ENCODE data around the gene INPP5J.

Gene INPP5J

DNA sequence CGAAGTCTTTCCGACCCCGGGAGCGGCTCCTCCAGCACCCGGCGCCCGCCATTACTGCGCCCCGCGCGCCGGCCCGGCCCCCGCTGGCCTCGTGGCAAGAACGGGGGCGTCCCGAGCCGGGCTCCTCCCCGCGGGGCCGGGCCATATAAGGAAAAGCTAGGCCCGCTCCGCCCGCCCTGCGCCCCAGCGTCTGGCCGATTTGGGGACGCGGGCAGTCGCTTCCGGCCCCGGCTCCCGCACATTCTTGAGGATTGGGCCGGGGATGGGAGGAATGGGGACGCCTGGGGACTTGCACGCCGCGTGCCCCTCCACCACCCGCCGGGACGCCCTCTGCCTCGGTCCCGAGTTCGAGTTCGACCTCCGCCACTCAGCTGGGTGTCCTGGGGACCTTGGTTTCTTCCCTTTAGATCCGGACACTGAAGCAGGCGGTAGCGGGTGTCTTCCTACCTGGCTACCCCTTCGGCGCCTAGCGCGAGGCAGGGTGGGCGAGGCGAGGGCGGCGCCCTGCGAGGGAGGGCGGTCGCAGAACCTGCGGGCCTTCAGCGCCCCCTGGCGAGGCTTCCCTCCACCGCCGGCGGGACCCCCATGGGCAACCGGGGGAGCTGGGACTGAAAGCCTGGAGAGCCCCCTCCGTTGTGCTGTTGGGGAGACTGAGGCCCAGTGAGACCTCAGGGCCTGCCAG lies 37.8 kb upstream of the INPP5J start:
- H3K4me3 ChIP-seq (ENCODE audit: low read length): peak overlapping the region; percentile 68
- TF ChIP-seq CTCF (IDR thresholded peaks at IDR 0.05; ENCODE audit: insufficient read depth, low read depth, low read length, missing control alignments): peak; percentile 64
- DNase-seq (ENCODE audit: low read depth): peak; percentile 75

DNA sequence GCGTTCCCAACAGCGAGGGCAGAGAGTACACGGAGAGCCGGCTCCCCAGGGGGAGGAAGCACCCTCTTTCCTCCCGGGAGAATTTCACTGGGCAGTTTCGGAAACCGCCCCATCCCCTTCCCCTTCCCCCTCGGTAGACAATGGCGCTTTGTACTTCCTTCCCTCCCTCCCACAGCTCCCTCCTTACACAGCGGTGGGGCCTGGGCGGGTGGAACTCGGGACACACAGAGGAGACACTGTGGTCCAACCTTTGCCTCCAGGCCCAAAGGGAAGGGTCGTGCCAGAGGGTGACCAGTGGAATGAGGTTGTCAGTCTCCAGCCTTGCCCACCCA lies 37.3 kb upstream of the INPP5J start:
- DNase-seq (ENCODE audit: low read depth): no peak
- peak overlapping the region; percentile 68 for H3K4me3 ChIP-seq (ENCODE audit: low read length)
- no peak for TF ChIP-seq CTCF (IDR thresholded peaks at IDR 0.05; ENCODE audit: insufficient read depth, low read depth, low read length, missing control alignments)

DNA sequence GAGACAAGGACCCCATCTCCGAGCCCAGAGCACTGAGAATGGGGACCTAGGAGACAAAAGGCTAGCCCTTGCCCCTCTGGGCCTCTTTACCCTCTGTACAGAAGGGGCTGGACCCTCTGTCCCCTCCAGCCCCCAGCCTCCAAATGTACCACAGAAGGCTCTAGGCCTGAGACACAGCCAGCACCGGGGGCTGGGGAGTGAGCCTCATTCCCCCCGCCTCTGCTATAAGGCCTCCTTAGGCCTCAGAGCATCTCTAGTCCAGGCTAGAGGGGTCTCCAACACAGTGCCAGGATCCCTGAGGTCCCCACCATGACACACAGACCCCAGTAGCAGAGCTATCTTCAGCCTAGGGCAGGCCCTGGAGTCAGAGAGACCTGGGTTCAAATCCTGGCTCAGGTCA lies 36.8 kb upstream of the INPP5J start:
- no peak for TF ChIP-seq CTCF (IDR thresholded peaks at IDR 0.05; ENCODE audit: insufficient read depth, low read depth, low read length, missing control alignments)
- H3K4me3 ChIP-seq (ENCODE audit: low read length): no peak overlapping the region
- no peak for DNase-seq (ENCODE audit: low read depth)

GRCh38 chr22:31086703-31087330 lies 35.9 kb upstream of the INPP5J start:
- H3K4me3 ChIP-seq (ENCODE audit: low read length): no peak overlapping the region
- peak; percentile 57 for DNase-seq (ENCODE audit: low read depth)
- no peak for TF ChIP-seq CTCF (IDR thresholded peaks at IDR 0.05; ENCODE audit: insufficient read depth, low read depth, low read length, missing control alignments)

DNA sequence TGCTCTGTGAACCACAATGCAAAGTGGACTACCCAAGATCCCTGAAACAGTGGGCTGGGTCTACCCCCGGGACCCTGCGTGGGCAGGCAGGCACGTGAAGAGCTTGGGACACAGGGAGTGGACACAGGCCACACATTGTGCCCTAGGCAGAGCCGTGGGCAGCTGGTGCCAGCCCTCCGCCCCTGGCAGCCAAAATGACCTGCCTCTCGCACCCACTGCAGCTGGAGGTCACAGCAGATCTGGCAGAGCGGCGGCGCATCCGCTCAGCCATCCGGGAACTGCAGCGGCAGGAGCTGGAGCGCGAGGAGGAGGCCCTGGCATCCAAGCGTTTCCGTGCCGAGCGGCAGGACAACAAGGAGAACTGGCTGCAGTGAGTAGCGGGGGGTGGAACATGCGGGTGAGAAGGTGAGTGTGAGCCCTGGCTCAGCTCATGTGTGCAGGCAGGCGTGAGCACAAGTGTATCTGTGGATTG lies 35.0 kb upstream of the INPP5J start:
- H3K4me3 ChIP-seq (ENCODE audit: low read length): no peak overlapping the region
- no peak for TF ChIP-seq CTCF (IDR thresholded peaks at IDR 0.05; ENCODE audit: insufficient read depth, low read depth, low read length, missing control alignments)
- no peak for DNase-seq (ENCODE audit: low read depth)

GRCh38 chr22:31088233-31088986 lies 34.4 kb upstream of the INPP5J start:
- no peak overlapping the region for H3K4me3 ChIP-seq (ENCODE audit: low read length)
- no peak for DNase-seq (ENCODE audit: low read depth)
- TF ChIP-seq CTCF (IDR thresholded peaks at IDR 0.05; ENCODE audit: insufficient read depth, low read depth, low read length, missing control alignments): no peak

Measured in epithelial cell of esophagus (primary cell).